ENCODE measurements around the gene PPP1R12B.
A peak's percentile ranks its signal among the peaks of the same experiment; 100 is the strongest.
"Not testable (repeated sequence)": the region's sequence is repeated elsewhere in the genome, so short reads cannot be mapped to it uniquely, and the experiment has no call there.

Gene PPP1R12B

GRCh38 chr1:202493112-202493511 is 144.6 kb downstream of the PPP1R12B start:
- DNase-seq, result not testable (repeated sequence)

- DNase-seq, result no peak
Measured at GRCh38 chr1:202498542-202498941, 150.0 kb downstream of the PPP1R12B start.

- DNase-seq, result not testable (repeated sequence)
Measured at GRCh38 chr1:202499997-202500396, 151.5 kb downstream of the PPP1R12B start.

GRCh38 chr1:202501281-202501680 is 152.8 kb downstream of the PPP1R12B start:
- peak; percentile 36 to 41 for DNase-seq

- DNase-seq, result no peak
Measured at GRCh38 chr1:202505356-202505755, 156.9 kb downstream of the PPP1R12B start.

DNA sequence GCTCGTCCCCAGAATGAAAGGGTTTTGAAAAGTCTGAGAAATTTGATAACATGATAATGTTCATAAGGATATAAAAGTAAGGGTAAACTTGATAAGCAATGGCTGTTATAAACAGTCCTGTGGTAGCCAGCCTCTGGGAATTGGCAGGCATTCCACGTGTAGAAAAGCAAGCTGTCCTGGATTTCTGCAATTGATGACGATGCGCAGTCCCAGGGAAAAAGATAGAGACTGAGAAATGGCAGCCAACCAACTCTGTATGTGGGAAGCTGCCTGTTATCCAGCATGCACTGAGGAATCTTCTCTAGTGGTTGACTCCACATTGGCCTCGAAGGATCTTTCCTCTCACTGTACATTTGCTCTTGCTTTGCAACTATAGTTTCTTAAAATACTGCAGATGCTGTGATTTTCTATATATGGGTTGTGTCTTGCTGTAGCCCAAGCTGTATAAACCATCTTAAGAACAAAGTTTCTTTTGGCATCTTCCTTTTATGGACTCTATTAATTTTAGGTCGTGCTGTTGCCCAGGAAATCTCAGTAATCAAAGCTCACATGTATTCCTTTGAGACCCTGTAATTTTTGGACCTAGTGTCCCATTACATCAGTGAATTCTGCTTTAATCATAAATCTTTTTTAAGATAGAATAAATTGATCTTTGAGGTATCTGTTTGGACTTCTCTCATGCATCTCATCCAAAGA is 157.5 kb downstream of the PPP1R12B start:
- not testable (repeated sequence) for DNase-seq

DNA sequence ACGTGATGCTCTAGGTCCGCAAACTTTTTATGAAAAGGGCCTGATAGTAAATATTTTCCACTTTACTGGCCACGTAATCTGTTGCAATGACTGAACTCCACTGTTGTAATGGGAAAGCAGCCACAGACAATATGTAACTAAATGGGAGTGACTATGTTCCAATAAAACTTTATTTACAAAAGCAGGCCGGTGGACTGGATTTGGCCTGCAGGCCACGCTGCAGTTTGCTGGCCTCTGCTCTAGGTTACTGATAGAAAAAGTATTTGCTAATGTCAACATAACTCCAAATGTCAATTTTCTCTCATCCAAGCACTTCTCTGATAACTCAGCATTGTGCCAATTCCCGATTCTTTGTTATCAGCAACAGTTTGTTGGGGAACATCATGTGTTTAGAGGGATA is 160.4 kb downstream of the PPP1R12B start:
- DNase-seq, result not testable (repeated sequence)

- DNase-seq, result not testable (repeated sequence)
Measured at GRCh38 chr1:202513875-202514274, 165.4 kb downstream of the PPP1R12B start.

- no peak for DNase-seq
Measured at GRCh38 chr1:202516434-202516877, 168.0 kb downstream of the PPP1R12B start.

- not testable (repeated sequence) for DNase-seq
Measured at GRCh38 chr1:202517146-202517545, 168.6 kb downstream of the PPP1R12B start.

DNA sequence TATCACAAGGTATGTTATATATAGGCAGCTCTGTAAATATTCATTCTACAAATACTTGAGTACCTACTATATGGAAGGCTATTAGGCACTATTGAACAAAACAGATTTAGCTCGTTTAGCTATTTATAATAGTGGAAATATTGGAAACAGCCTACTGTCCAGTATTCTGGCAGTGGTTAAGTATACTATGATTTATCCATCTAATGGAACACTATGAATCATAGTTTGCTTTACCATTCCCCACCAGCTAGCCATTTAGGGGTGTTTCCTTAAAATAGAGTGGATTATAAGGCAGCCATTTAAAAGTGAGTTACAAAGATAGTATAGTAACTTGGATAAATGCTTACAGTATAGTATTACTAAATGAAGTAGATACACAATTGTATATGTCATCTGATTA is 169.7 kb downstream of the PPP1R12B start:
- not testable (repeated sequence) for DNase-seq

- DNase-seq, result not testable (repeated sequence)
Measured at GRCh38 chr1:202518905-202519304, 170.4 kb downstream of the PPP1R12B start.

GRCh38 chr1:202520129-202520856 is 171.8 kb downstream of the PPP1R12B start:
- not testable (repeated sequence) for DNase-seq

- DNase-seq, result not testable (repeated sequence)
Measured at GRCh38 chr1:202520857-202521216, 172.3 kb downstream of the PPP1R12B start.

- DNase-seq, result not testable (repeated sequence)
Measured at GRCh38 chr1:202521484-202521883, 173.0 kb downstream of the PPP1R12B start.

- DNase-seq, result no peak
Measured at GRCh38 chr1:202521886-202522285, 173.4 kb downstream of the PPP1R12B start.

- DNase-seq, result not testable (repeated sequence)
Measured at GRCh38 chr1:202526056-202526455, 177.6 kb downstream of the PPP1R12B start.

DNA sequence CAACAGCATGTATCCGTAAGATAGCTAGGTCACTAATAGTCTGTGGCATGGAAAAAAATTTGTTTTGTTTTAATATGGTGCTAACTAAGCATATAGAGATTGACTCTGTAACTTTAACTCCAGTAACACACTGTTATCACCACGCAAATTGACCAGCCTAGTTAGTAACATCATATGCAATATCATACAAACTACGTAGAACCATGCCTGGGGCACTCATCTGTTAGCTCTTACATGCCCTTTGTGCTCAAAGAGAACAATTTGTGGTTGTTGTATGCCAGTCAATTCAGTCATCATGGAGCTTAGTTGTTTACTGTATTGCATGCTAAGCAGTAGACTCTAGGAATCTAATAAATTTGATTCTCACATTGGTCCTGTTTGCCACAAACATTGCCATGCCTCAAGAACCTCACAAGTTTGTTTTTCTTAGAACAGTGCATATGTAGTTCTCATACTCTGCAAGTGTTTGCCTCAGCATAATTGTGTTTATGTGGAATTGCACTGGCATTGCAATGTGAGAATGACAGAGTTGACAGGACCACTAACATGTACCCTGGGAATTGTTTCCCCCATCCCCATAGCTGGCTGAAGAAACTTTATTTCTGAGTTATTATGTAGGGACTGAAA is 179.7 kb downstream of the PPP1R12B start:
- DNase-seq, result not testable (repeated sequence)

DNA sequence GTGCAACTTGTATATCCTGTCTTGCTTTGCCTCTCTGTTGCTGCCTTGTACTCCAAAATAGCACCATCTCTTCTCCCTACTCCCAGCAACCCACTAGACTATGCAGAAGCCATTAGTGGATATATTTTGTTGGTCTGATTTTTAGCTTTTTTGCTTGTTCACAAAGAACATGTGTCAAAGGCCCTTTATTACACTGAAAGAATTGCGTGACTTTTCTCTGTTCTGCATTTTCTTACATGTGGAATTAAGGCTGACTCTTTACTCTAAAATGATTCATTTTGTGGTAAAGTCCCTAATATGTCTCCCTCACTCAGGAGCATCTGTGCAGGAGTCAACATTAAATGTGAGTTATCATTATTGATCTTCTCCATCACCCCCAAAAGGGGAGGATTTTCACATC is 182.2 kb downstream of the PPP1R12B start:
- DNase-seq, result not testable (repeated sequence)

- no peak for DNase-seq
Measured at GRCh38 chr1:202531472-202531811, 182.9 kb downstream of the PPP1R12B start.

GRCh38 chr1:202531812-202532616 is 183.5 kb downstream of the PPP1R12B start:
- DNase-seq, result not testable (repeated sequence)

GRCh38 chr1:202539166-202539574 is 190.7 kb downstream of the PPP1R12B start:
- DNase-seq, result not testable (repeated sequence)

DNA sequence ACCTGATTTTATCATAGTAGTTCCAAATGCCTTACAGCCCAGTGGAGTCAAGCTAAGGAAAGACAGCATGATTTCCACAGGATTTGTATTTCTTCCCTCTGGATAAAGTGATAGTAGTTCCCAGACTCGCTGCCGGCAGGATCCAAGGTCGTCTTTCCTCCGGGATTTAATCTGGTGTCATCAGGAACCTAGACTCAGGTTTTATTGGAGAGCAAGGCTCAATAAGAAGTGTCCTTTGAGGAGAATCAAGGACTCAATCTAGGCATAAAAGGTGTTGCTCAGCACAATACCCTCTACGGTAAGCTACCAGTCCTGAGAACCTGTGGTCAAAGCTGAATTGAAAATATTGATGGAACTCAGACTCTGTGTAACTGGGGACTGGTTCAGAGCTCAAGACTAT is 191.1 kb downstream of the PPP1R12B start:
- not testable (repeated sequence) for DNase-seq

Measured in Kasumi-1 (cell line).